Fibroblast of lung (primary cell): ENCODE results near the gene CCSER2. TPM values are rescaled to one million over a fixed set of nuclear protein-coding genes. Genes with fewer than 3 reads are reported as not detected.
A peak's percentile ranks its signal among the peaks of the same experiment; 100 is the strongest.
"Not testable (repeated sequence)": the region's sequence is repeated elsewhere in the genome, so short reads cannot be mapped to it uniquely, and the experiment has no call there.

Experiments
- DNase-seq, 2 donors: peaks; one replicate each; pipeline versions ENCODE4 v3.0.0 to v3.0.0-alpha.2; 2010; ENCODE audit warnings: low read depth in 2 of 2
- H2AFZ ChIP-seq: 2 replicates; pipeline ENCODE4 v1.5.1; 2012; ENCODE audit warnings: low read length, control low read depth, inconsistent platforms
- H3K27ac ChIP-seq: 2 replicates; pipeline ENCODE4 v1.5.1; 2011; ENCODE audit warnings: low read length, control low read depth; ENCODE audit not compliant: insufficient read depth
- H3K27me3 ChIP-seq: 2 replicates; pipeline ENCODE4 v1.5.1; 2011; ENCODE audit warnings: mild to moderate bottlenecking, low read length; ENCODE audit not compliant: control insufficient read depth, insufficient read depth
- H3K36me3 ChIP-seq: 2 replicates; pipeline ENCODE4 v1.5.1; 2011; ENCODE audit warnings: low read length; ENCODE audit not compliant: control insufficient read depth, insufficient read depth
- H3K4me1 ChIP-seq: 2 replicates; pipeline ENCODE4 v1.5.1; 2011; ENCODE audit warnings: low read length; ENCODE audit not compliant: control insufficient read depth, insufficient read depth; ENCODE audit errors: extremely low read depth
- H3K4me2 ChIP-seq: 2 replicates; pipeline ENCODE4 v1.5.1; 2011; ENCODE audit warnings: low read length, control low read depth; ENCODE audit not compliant: insufficient read depth; ENCODE audit errors: extremely low read depth
- H3K4me3 ChIP-seq, 4 experiments: fragments of 200-600 bp in 1 of 4; sonication (generic) in 1 of 4; replicated peaks in 1 of 4; 2 replicates each; pipeline ENCODE4 v1.5.1; 2011 to 2016; ENCODE audit warnings: low read length in 4 of 4, low read depth in 3 of 4, mild to moderate bottlenecking in 3 of 4, control low read depth in 2 of 4, inconsistent platforms in 1 of 4, mixed read lengths in 1 of 4; ENCODE audit not compliant: insufficient read depth in 1 of 4; ENCODE audit errors: control extremely low read depth in 1 of 4
- H3K79me2 ChIP-seq: 2 replicates; pipeline ENCODE4 v1.5.1; 2012; ENCODE audit warnings: mild to moderate bottlenecking, low read length, inconsistent platforms; ENCODE audit not compliant: control insufficient read depth, insufficient read depth
- H3K9ac ChIP-seq: 2 replicates; pipeline ENCODE4 v1.5.1; 2011; ENCODE audit warnings: mild to moderate bottlenecking, low read length, control low read depth; ENCODE audit not compliant: insufficient read depth
- H3K9me3 ChIP-seq: 2 replicates; pipeline ENCODE4 v1.5.1; 2012; ENCODE audit warnings: low read depth, low read length; ENCODE audit not compliant: control insufficient read depth, insufficient read depth
- H4K20me1 ChIP-seq: 2 replicates; pipeline ENCODE4 v1.5.1; 2011; ENCODE audit warnings: low read length; ENCODE audit not compliant: control insufficient read depth, insufficient read depth; ENCODE audit errors: extremely low read depth
- EZH2 ChIP-seq: IDR thresholded peaks from 2 replicates; pipeline ENCODE4 v1.5.1; 2012; ENCODE audit warnings: low read length, control low read depth, mild to moderate bottlenecking; ENCODE audit errors: missing control alignments
- polyA plus RNA-seq, 2 donors: library from polyadenylated mRNA; depleted of rRNA in 1 of 2; stranded (reverse) in 1 of 2; unstranded in 1 of 2; fragments of >200 nt; gene quantifications; 2 replicates each; pipeline ENCODE4 v1.2.1, GENCODE V29; 2011 to 2012; ENCODE audit warnings: missing spikeins in 1 of 2
- total RNA-seq: library from RNA; depleted of rRNA; stranded (reverse); fragments of >200 nt; gene quantifications from 2 replicates; pipeline ENCODE4 v1.2.1, GENCODE V29; 2014
- TF ChIP-seq, protein P1 (sequence below), 2 donors: IDR thresholded peaks in 1 of 2; conservative IDR thresholded peaks in 1 of 2; 1 replicate in 1 of 2; 2 replicates in 1 of 2; pipeline ENCODE4 v1.5.1; 2011 to 2012; ENCODE audit warnings: low read length in 2 of 2, control low read depth in 1 of 2, inconsistent platforms in 1 of 2, low read depth in 1 of 2, mild to moderate bottlenecking in 1 of 2

CCSER2 gene
- total and polyA plus RNA-seq, 2 donors (not counting 1 experiment from before 2014, with no cell fraction given), result 28.2 to 65.4 TPM

- Histone ChIP-seq H3K27me3 (no peaks in the 10 kb centered on the region), H3K4me1 (peaks cover 8% of the 10 kb centered on the region), H3K9me3 (no peaks in the 10 kb centered on the region), H3K4me2 (peak overlapping the region; percentile 40), H2AFZ (no peak overlapping the region), H3K79me2 (peaks cover 6% of the 10 kb centered on the region), H3K9ac (no peak overlapping the region), H4K20me1 (no peaks in the 10 kb centered on the region), H3K27ac (no peak overlapping the region), H3K4me3 (no peak overlapping the region), H3K36me3 (no peaks in the 10 kb centered on the region)
- no peak for DNase-seq
- TF ChIP-seq, protein P1, sequence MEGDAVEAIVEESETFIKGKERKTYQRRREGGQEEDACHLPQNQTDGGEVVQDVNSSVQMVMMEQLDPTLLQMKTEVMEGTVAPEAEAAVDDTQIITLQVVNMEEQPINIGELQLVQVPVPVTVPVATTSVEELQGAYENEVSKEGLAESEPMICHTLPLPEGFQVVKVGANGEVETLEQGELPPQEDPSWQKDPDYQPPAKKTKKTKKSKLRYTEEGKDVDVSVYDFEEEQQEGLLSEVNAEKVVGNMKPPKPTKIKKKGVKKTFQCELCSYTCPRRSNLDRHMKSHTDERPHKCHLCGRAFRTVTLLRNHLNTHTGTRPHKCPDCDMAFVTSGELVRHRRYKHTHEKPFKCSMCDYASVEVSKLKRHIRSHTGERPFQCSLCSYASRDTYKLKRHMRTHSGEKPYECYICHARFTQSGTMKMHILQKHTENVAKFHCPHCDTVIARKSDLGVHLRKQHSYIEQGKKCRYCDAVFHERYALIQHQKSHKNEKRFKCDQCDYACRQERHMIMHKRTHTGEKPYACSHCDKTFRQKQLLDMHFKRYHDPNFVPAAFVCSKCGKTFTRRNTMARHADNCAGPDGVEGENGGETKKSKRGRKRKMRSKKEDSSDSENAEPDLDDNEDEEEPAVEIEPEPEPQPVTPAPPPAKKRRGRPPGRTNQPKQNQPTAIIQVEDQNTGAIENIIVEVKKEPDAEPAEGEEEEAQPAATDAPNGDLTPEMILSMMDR (conservative IDR thresholded peaks at IDR 0.05 in 1 of 2, IDR thresholded peaks at IDR 0.05 in 1 of 2; ENCODE audit: low read depth in 1 of 2, low read length in 2 of 2), result no peak
- no peak for TF ChIP-seq EZH2
Observed at GRCh38 chr10:84494849-84495180, 166.4 kb downstream of the CCSER2 start.

GRCh38 chr10:84497978-84498377 lies 169.6 kb downstream of the CCSER2 start:
- TF ChIP-seq EZH2, result no peak
- TF ChIP-seq, protein P1 (conservative IDR thresholded peaks at IDR 0.05 in 1 of 2, IDR thresholded peaks at IDR 0.05 in 1 of 2; ENCODE audit: low read depth in 1 of 2, low read length in 2 of 2), result no peak
- Histone ChIP-seq H3K36me3 (no peaks in the 10 kb centered on the region), H3K9ac (no peak overlapping the region), H2AFZ (no peak overlapping the region), H4K20me1 (no peaks in the 10 kb centered on the region), H3K27me3 (no peaks in the 10 kb centered on the region), H3K4me3 (no peak overlapping the region), H3K9me3 (no peaks in the 10 kb centered on the region), H3K4me2 (no peak overlapping the region), H3K27ac (no peak overlapping the region), H3K4me1 (peaks cover 8% of the 10 kb centered on the region), H3K79me2 (peaks cover 6% of the 10 kb centered on the region)
- no peak for DNase-seq

GRCh38 chr10:84499039-84499438 lies 170.7 kb downstream of the CCSER2 start:
- not testable (repeated sequence) for H3K36me3 ChIP-seq, H3K27ac ChIP-seq, H4K20me1 ChIP-seq, H3K9ac ChIP-seq, H2AFZ ChIP-seq, DNase-seq, H3K79me2 ChIP-seq, H3K4me1 ChIP-seq, H3K4me3 ChIP-seq, H3K9me3 ChIP-seq, H3K27me3 ChIP-seq, H3K4me2 ChIP-seq
